IMR-90 (cell line): Measurements from ENCODE around the gene MRPS7. TPM values are rescaled to one million over a fixed set of nuclear protein-coding genes. Genes with fewer than 3 reads are reported as not detected.

Experiments
- ATAC-seq: fragments of 200-7000 bp; cut with Tn5 transposase; 2 replicates; pipeline ENCODE4 v1.9.1; 2020; ENCODE audit warnings: low read depth, mild to moderate bottlenecking, moderate library complexity
- BruUV-seq: library from RNA; stranded (reverse); fragments of 400-500 nt; replicated peaks from 2 replicates; lab custom pipeline; 2021; lab: Mats Ljungman, UMichigan
- CTCF ChIA-PET: fragments of 300-600 bp; formaldehyde crosslinking; extraction: SDS; loops from one replicate; lab custom pipeline; 2021; ENCODE audit warnings: antibody characterized with exemption; lab: Yijun Ruan, JAX
- POLR2A ChIA-PET: fragments of 300-600 bp; sonication (Branson Sonifier 250); formaldehyde crosslinking; loops from one replicate; lab custom pipeline; 2022; ENCODE audit warnings: antibody characterized with exemption; ENCODE audit not compliant: unreplicated experiment; lab: Charles Lee
- DNase-seq: peaks from one replicate; pipeline ENCODE4 v3.0.0; 2013
- H2AFZ ChIP-seq: replicated peaks from 2 replicates; pipeline ENCODE3; 2013; ENCODE audit warnings: low read length, mild to moderate bottlenecking; ENCODE audit not compliant: poor library complexity
- H2AK5ac ChIP-seq: 2 replicates; pipeline ENCODE4 v1.6.1; 2013; ENCODE audit warnings: low read depth, low read length, inconsistent platforms
- H2AK9ac ChIP-seq: replicated peaks from 2 replicates; pipeline ENCODE3; 2013; ENCODE audit warnings: mild to moderate bottlenecking, low read depth, low read length, moderate library complexity; ENCODE audit not compliant: poor library complexity
- H2BK120ac ChIP-seq: 2 replicates; pipeline ENCODE4 v1.6.1; 2013; ENCODE audit warnings: low read depth, low read length, inconsistent platforms
- H2BK15ac ChIP-seq: 3 replicates; pipeline ENCODE4 v1.6.1; 2013; ENCODE audit warnings: low read depth, low read length, inconsistent platforms
- H2BK20ac ChIP-seq: 2 replicates; pipeline ENCODE4 v1.6.1; 2013; ENCODE audit warnings: low read depth, mild to moderate bottlenecking, inconsistent platforms, low read length, moderate library complexity
- H2BK5ac ChIP-seq: 2 replicates; pipeline ENCODE4 v1.6.1; 2013; ENCODE audit warnings: mild to moderate bottlenecking, low read depth, low read length, inconsistent platforms; ENCODE audit not compliant: poor library complexity, severe bottlenecking
- H3K14ac ChIP-seq: replicated peaks from 2 replicates; pipeline ENCODE4 v1.6.1; 2013; ENCODE audit warnings: low read depth, low read length, inconsistent platforms
- H3K18ac ChIP-seq: 2 replicates; pipeline ENCODE4 v1.6.1; 2013; ENCODE audit warnings: low read depth, low read length, control low read depth
- H3K23ac ChIP-seq: 2 replicates; pipeline ENCODE4 v1.6.1; 2013; ENCODE audit warnings: low read depth, low read length, inconsistent platforms
- H3K27ac ChIP-seq: 2 replicates; pipeline ENCODE4 v1.5.1; 2013; ENCODE audit warnings: mild to moderate bottlenecking, control low read depth, low read length; ENCODE audit not compliant: insufficient read depth
- H3K27me3 ChIP-seq: 2 replicates; pipeline ENCODE4 v1.6.1; 2013; ENCODE audit warnings: low read length; ENCODE audit not compliant: control insufficient read depth, insufficient read depth
- H3K36me3 ChIP-seq: 2 replicates; pipeline ENCODE4 v1.6.1; 2013; ENCODE audit warnings: low read length, mixed read lengths; ENCODE audit not compliant: control insufficient read depth, insufficient read depth
- H3K4ac ChIP-seq: 2 replicates; pipeline ENCODE4 v1.6.1; 2013; ENCODE audit warnings: low read depth, low read length, inconsistent platforms
- H3K4me1 ChIP-seq: 2 replicates; pipeline ENCODE4 v1.6.1; 2013; ENCODE audit warnings: low read length, mixed read lengths; ENCODE audit not compliant: control insufficient read depth, insufficient read depth
- H3K4me2 ChIP-seq: 2 replicates; pipeline ENCODE4 v1.6.1; 2013; ENCODE audit warnings: low read depth, mild to moderate bottlenecking, control low read depth, low read length, moderate library complexity
- H3K4me3 ChIP-seq: 2 replicates; pipeline ENCODE4 v1.5.1; 2013; ENCODE audit warnings: low read depth, mild to moderate bottlenecking, control low read depth, low read length, moderate library complexity; ENCODE audit not compliant: insufficient read depth
- H3K56ac ChIP-seq: 2 replicates; pipeline ENCODE4 v1.6.1; 2013; ENCODE audit warnings: low read length, inconsistent platforms; ENCODE audit not compliant: insufficient read depth; ENCODE audit errors: extremely low read depth
- H3K79me1 ChIP-seq, 2 experiments: 2 replicates each; pipeline ENCODE4 v1.6.1; 2013; ENCODE audit warnings: low read length in 2 of 2, inconsistent platforms in 1 of 2, low read depth in 1 of 2
- H3K9ac ChIP-seq: 2 replicates; pipeline ENCODE4 v1.6.1; 2013; ENCODE audit warnings: low read depth, low read length, control low read depth
- H3K9me1 ChIP-seq: 2 replicates; pipeline ENCODE4 v1.6.1; 2013; ENCODE audit warnings: low read length, inconsistent platforms; ENCODE audit not compliant: insufficient read depth
- H3K9me3 ChIP-seq: 2 replicates; pipeline ENCODE4 v1.6.1; 2013; ENCODE audit warnings: low read length; ENCODE audit not compliant: control insufficient read depth, insufficient read depth
- H4K20me1 ChIP-seq: 2 replicates; pipeline ENCODE4 v1.6.1; 2013; ENCODE audit warnings: low read length, inconsistent platforms; ENCODE audit not compliant: insufficient read depth
- H4K5ac ChIP-seq: 2 replicates; pipeline ENCODE4 v1.6.1; 2013; ENCODE audit warnings: mild to moderate bottlenecking, low read depth, low read length, control low read depth
- H4K8ac ChIP-seq, 2 experiments: 2 replicates each; pipeline ENCODE4 v1.6.1; 2013; ENCODE audit warnings: low read depth in 2 of 2, low read length in 2 of 2, control low read depth in 1 of 2, inconsistent platforms in 1 of 2
- H4K91ac ChIP-seq: 2 replicates; pipeline ENCODE4 v1.6.1; 2013; ENCODE audit warnings: low read depth, low read length, inconsistent platforms; ENCODE audit not compliant: insufficient read depth
- CTCF ChIP-seq: conservative IDR thresholded peaks from 2 replicates; pipeline ENCODE4 v1.5.1; 2012; ENCODE audit warnings: mild to moderate bottlenecking, low read depth, low read length, improper control_type of control experiment
- ELK1 ChIP-seq: fragments of 150-350 bp; IDR thresholded peaks from 2 replicates; pipeline ENCODE4 v1.6.1; 2016; ENCODE audit warnings: low read depth, mild to moderate bottlenecking, low read length, moderate library complexity, borderline replicate concordance
- FOS ChIP-seq: fragments of 150-350 bp; IDR thresholded peaks from 2 replicates; pipeline ENCODE4 v1.6.1; 2016; ENCODE audit warnings: low read depth, low read length
- MAZ ChIP-seq: IDR thresholded peaks from 2 replicates; pipeline ENCODE4 v1.6.1; 2012; ENCODE audit warnings: low read depth, mild to moderate bottlenecking, low read length, improper control_type of control experiment, moderate library complexity, borderline replicate concordance
- MXI1 ChIP-seq: IDR thresholded peaks from 2 replicates; pipeline ENCODE4 v1.6.1; 2012; ENCODE audit warnings: low read depth, mild to moderate bottlenecking, low read length, moderate library complexity, borderline replicate concordance
- POLR2A ChIP-seq: IDR thresholded peaks from 2 replicates; pipeline ENCODE4 v1.6.1; 2012; ENCODE audit warnings: mild to moderate bottlenecking, low read depth, low read length
- RFX5 ChIP-seq: IDR thresholded peaks from 2 replicates; pipeline ENCODE4 v1.8.0; 2012; ENCODE audit warnings: low read depth, mild to moderate bottlenecking, low read length, moderate library complexity
- SMC3 ChIP-seq: fragments of 150-350 bp; IDR thresholded peaks from 2 replicates; pipeline ENCODE4 v1.6.1; 2016; ENCODE audit warnings: low read depth, mild to moderate bottlenecking, antibody characterized with exemption, low read length, moderate library complexity
- USF2 ChIP-seq: fragments of 150-350 bp; IDR thresholded peaks from 2 replicates; pipeline ENCODE4 v1.6.1; 2017; ENCODE audit warnings: mild to moderate bottlenecking, antibody characterized with exemption, low read length, low read depth
- WGBS, 2 experiments: methylation state at CpG; one replicate each; pipeline versions ENCODE4 v1.1.5 to v1.1.7; 2013; ENCODE audit warnings: missing lambda C conversion rate in 2 of 2; ENCODE audit not compliant: insufficient read length in 1 of 2; ENCODE audit errors: extremely low coverage in 2 of 2; 5-methylcytosine and 5-hydroxymethylcytosine counted together
- dilution Hi-C: fragments of 300-500 bp; cut with HindIII; formaldehyde crosslinking; loops from one replicate; pipeline ENCODE4 v1.14.3; 2018; ENCODE audit warnings: low sequenced_read_pairs; ENCODE audit not compliant: unreplicated experiment
- in situ Hi-C: fragments of 300-500 bp; cut with MboI; formaldehyde crosslinking; loops from 3 replicates; pipeline ENCODE4 v1.14.3; 2019; ENCODE audit warnings: low sequenced_read_pairs, inconsistent platforms, mixed read lengths
- intact Hi-C: fragments of 100-400 bp; cut with micrococcal nuclease; formaldehyde crosslinking; loops from 2 replicates; pipeline ENCODE4 v1.10.0; 2022
- polyA plus RNA-seq, 3 experiments: library from polyadenylated mRNA; depleted of rRNA; stranded (reverse); fragments of >200 nt; gene quantifications; 2 replicates each; pipeline ENCODE4 v1.2.3, GENCODE V29; 2012; ENCODE audit warnings: low replicate concordance in 1 of 3
- total RNA-seq: library from RNA; depleted of rRNA; stranded (reverse); fragments of >200 nt; gene quantifications from 2 replicates; pipeline ENCODE4 v1.2.3, GENCODE V29; 2012

Gene MRPS7
- total and polyA plus RNA-seq, 2 of the 4 experiments (the other 2 are of a cell fraction): 55.9 to 60.5 TPM

GRCh38 chr17:75289115-75289831 is 27.6 kb downstream of the MRPS7 start, which contains the start of gene SLC25A19:
TSS of gene SLC25A19 (minus strand) at chr17:75289433. CDS start at chr17:75286764, 2,669 bp downstream.
- H3K4me2 ChIP-seq: peak within 1 kb of the TSS; percentile 82
- H3K9me1 ChIP-seq: peaks cover 4% of the 10 kb centered on the region; the same call in 1 of the 2 replicates
- TF ChIP-seq ELK1: no peak
- 0 out of 2 replicates have a peak, but pooled peaks have one; percentile 3 for TF ChIP-seq USF2
- TF ChIP-seq MXI1: peak; percentile 74; the same call in 1 of the 2 replicates
- 0 out of 2 replicates have a peak, but pooled peaks have one; percentile 14 for TF ChIP-seq RFX5
- 0 out of 2 replicates have a peak, but pooled peaks have one; percentile 19 for TF ChIP-seq CTCF
- peak; percentile 43; the same call in 1 of the 2 replicates for TF ChIP-seq FOS
- no peak; the same call in 1 of the 2 replicates for TF ChIP-seq MAZ
- TF ChIP-seq SMC3: no peak
- TF ChIP-seq POLR2A: peak; percentile 63
- H3K9me3 ChIP-seq: no peaks in the 10 kb centered on the region
- peak within 1 kb of the TSS; percentile 78 for H4K91ac ChIP-seq
- H3K27me3 ChIP-seq: no peaks in the 10 kb centered on the region
- H2BK120ac ChIP-seq: peak within 1 kb of the TSS; percentile 81
- peak within 1 kb of the TSS; percentile 70 for H3K4me3 ChIP-seq
- in situ Hi-C loops: no loop called here
- H2AK5ac ChIP-seq: 0 out of 2 replicates have a peak within 1 kb of the TSS, but pooled peaks have one; percentile 14
- H2AK9ac ChIP-seq: peak within 1 kb of the TSS; percentile 76
- H2BK20ac ChIP-seq: peak within 1 kb of the TSS; percentile 41; the same call in 1 of the 2 replicates
- peaks cover 0 to 13% of the 10 kb centered on the region in 2 experiments; a peak in 1 of 4 replicates for H3K79me1 ChIP-seq
- peak within 1 kb of the TSS; percentile 94 for H2AFZ ChIP-seq
- intact Hi-C loops: no loop called here
- H3K14ac ChIP-seq: peak within 1 kb of the TSS; percentile 90
- H3K23ac ChIP-seq: peak within 1 kb of the TSS; percentile 81
- H3K18ac ChIP-seq: peak within 1 kb of the TSS; percentile 63
- H2BK15ac ChIP-seq: peak within 1 kb of the TSS; percentile 78; the same call in 2 of the 3 replicates
- no TSS peak for BruUV-seq
- peak within 1 kb of the TSS; percentile 73 for H3K27ac ChIP-seq
- H3K36me3 ChIP-seq: peaks cover 3% of the 10 kb centered on the region; the same call in 1 of the 2 replicates
- H2BK5ac ChIP-seq: peak within 1 kb of the TSS; percentile 88
- POLR2A ChIA-PET: interaction anchor here (0.7 to 1.4 kb wide), 3 partner anchors 48 to 118 kb away, joined by 3 to 5 read pairs (median 3); no protein-coding TSS in a partner anchor
- H3K9ac ChIP-seq: peak within 1 kb of the TSS; percentile 67
- H4K8ac ChIP-seq: peak within 1 kb of the TSS; percentile 57 to 96
- H3K56ac ChIP-seq: peak within 1 kb of the TSS; percentile 84
- no peaks in the 10 kb centered on the region for H4K20me1 ChIP-seq
- WGBS, 2 experiments: 0% methylated on average over 41 of the region's 65 CpGs; no CpG with 5 or more reads in 1 of the 2 experiments
- dilution Hi-C loops: no loop called here
- H3K4ac ChIP-seq: peak within 1 kb of the TSS; percentile 86
- peak; percentile 99 for ATAC-seq
- no peaks in the 10 kb centered on the region for H3K4me1 ChIP-seq
- CTCF ChIA-PET: interaction anchor here (0.8 to 1.7 kb wide), 7 partner anchors 9 to 123 kb away, joined by 3 to 15 read pairs (median 5); partner anchors contain the start of genes GRB2 and MIF4GD
- peak within 1 kb of the TSS; percentile 51 for H4K5ac ChIP-seq
- DNase-seq: peak; percentile 98
